Osteoblast (primary cell): ENCODE measurements around the gene RAF1. TPM values are rescaled to one million over a fixed set of nuclear protein-coding genes. Genes with fewer than 3 reads are reported as not detected.

Experiments
- DNase-seq: peaks from one replicate; pipeline ENCODE4 v3.0.0; 2011; ENCODE audit warnings: low spot score, mixed read lengths; ENCODE audit not compliant: insufficient read length; ENCODE audit errors: missing footprints
- H2AFZ ChIP-seq: 2 replicates; pipeline ENCODE4 v1.6.0; 2011; ENCODE audit warnings: mild to moderate bottlenecking, low read length
- H3K27ac ChIP-seq: 2 replicates; pipeline ENCODE4 v1.5.1; 2011; ENCODE audit warnings: mild to moderate bottlenecking, low read depth, low read length, moderate library complexity
- H3K27me3 ChIP-seq: 2 replicates; pipeline ENCODE4 v1.6.0; 2012; ENCODE audit warnings: mild to moderate bottlenecking, control low read depth, inconsistent platforms, low read length, moderate library complexity; ENCODE audit not compliant: insufficient read depth
- H3K36me3 ChIP-seq: 2 replicates; pipeline ENCODE4 v1.5.1; 2011; ENCODE audit warnings: mild to moderate bottlenecking, low read length, control low read depth, moderate library complexity; ENCODE audit not compliant: insufficient read depth
- H3K4me1 ChIP-seq: 2 replicates; pipeline ENCODE4 v1.5.1; 2011; ENCODE audit warnings: mild to moderate bottlenecking, low read length, control low read depth, moderate library complexity; ENCODE audit not compliant: insufficient read depth
- H3K4me2 ChIP-seq: 2 replicates; pipeline ENCODE4 v1.6.0; 2011; ENCODE audit warnings: mild to moderate bottlenecking, low read length; ENCODE audit not compliant: insufficient read depth
- H3K4me3 ChIP-seq: fragments of 200-600 bp; sonication (generic); 3 replicates; pipeline ENCODE4 v1.5.1; 2012; ENCODE audit warnings: mild to moderate bottlenecking, low read length, inconsistent platforms; ENCODE audit not compliant: insufficient read depth
- H3K79me2 ChIP-seq: 2 replicates; pipeline ENCODE4 v1.6.0; 2012; ENCODE audit warnings: mild to moderate bottlenecking, low read length, control low read depth, inconsistent platforms; ENCODE audit not compliant: insufficient read depth
- H3K9me3 ChIP-seq: 2 replicates; pipeline ENCODE4 v1.5.1; 2011; ENCODE audit warnings: low read depth, low read length, control low read depth
- H4K20me1 ChIP-seq: 2 replicates; pipeline ENCODE4 v1.6.0; 2012; ENCODE audit warnings: mild to moderate bottlenecking, low read length, control low read depth; ENCODE audit not compliant: insufficient read depth
- small RNA-seq: library from RNA; depleted of rRNA; stranded (forward); fragments of <200 nt; gene quantifications from one replicate; pipeline ENCODE3, GENCODE V24; 2012
- total RNA-seq: library from RNA; depleted of rRNA; stranded (reverse); fragments of >200 nt; gene quantifications from 2 replicates; pipeline ENCODE4 v1.2.3, GENCODE V29; 2012
- TF ChIP-seq, protein P1 (sequence below): IDR thresholded peaks from 2 replicates; pipeline ENCODE4 v1.5.1; 2011; ENCODE audit warnings: mild to moderate bottlenecking, low read depth, low read length, moderate library complexity; ENCODE audit errors: extremely low read depth

RAF1 gene
- total RNA-seq, 1 donor = 118 TPM

DNA sequence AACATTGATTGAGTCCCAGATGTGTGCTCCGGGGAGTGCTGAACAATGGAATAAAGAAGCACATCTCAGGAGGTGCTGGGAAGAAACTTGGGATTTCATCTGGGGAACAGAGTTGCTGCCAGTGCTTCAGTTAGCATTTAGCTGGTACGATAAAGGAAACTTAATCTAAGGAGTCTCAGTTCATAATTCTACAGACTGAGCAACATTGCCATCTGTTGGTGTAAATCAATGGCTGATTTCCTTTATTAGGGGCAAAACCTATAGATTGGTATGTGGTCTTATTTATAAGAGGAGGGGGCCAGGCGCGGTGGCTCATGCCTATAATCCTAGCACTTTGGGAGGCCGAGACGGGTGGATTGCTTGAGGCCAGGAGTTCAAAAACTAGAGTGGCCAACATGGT, 127.5 kb downstream of the RAF1 start:
- Histone ChIP-seq H3K27ac (no peak overlapping the region), H3K79me2 (no peaks in the 10 kb centered on the region), H3K4me2 (no peak overlapping the region), H3K4me1 (no peaks in the 10 kb centered on the region), H3K36me3 (peaks cover 8% of the 10 kb centered on the region), H3K4me3 (no peak overlapping the region), H3K27me3 (no peaks in the 10 kb centered on the region), H3K9me3 (no peaks in the 10 kb centered on the region), H2AFZ (no peak overlapping the region), H4K20me1 (no peaks in the 10 kb centered on the region)
- TF ChIP-seq, protein P1, sequence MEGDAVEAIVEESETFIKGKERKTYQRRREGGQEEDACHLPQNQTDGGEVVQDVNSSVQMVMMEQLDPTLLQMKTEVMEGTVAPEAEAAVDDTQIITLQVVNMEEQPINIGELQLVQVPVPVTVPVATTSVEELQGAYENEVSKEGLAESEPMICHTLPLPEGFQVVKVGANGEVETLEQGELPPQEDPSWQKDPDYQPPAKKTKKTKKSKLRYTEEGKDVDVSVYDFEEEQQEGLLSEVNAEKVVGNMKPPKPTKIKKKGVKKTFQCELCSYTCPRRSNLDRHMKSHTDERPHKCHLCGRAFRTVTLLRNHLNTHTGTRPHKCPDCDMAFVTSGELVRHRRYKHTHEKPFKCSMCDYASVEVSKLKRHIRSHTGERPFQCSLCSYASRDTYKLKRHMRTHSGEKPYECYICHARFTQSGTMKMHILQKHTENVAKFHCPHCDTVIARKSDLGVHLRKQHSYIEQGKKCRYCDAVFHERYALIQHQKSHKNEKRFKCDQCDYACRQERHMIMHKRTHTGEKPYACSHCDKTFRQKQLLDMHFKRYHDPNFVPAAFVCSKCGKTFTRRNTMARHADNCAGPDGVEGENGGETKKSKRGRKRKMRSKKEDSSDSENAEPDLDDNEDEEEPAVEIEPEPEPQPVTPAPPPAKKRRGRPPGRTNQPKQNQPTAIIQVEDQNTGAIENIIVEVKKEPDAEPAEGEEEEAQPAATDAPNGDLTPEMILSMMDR = peak; percentile 26
- DNase-seq = peak; percentile 18

Small RNA genes within 50 kb of the gene (small RNA-seq; reads per million reads assigned to genes)
- gene CRIP1P1 (not detected), gene RF00017 (not detected)

Other genes starting within 250 kb of the RAF1 start
- gene TSEN2, start 179.6 kb downstream of the RAF1 start, total RNA-seq = 13.0 and 14.1 TPM in 2 replicates
- gene MKRN2OS, start 118.6 kb downstream of the RAF1 start, total RNA-seq = not detected in 2 replicates
- gene MKRN2, start 107.0 kb downstream of the RAF1 start, total RNA-seq = 36.8 and 40.9 TPM in 2 replicates
- not detected in 2 replicates for gene TMEM40, start 95.1 kb upstream of the RAF1 start, total RNA-seq
- 1.2 and 1.4 TPM in 2 replicates for gene CAND2, start 132.6 kb upstream of the RAF1 start, total RNA-seq
- 524 and 1,095 TPM in 2 replicates for gene RPL32, start 177.4 kb upstream of the RAF1 start, total RNA-seq